ENCODE measurements around the gene FAM50A.
"Not testable (repeated sequence)": the region's sequence is repeated elsewhere in the genome, so short reads cannot be mapped to it uniquely, and the experiment has no call there.

Gene FAM50A

GRCh38 chrX:154443992-154444754 is at the start of gene FAM50A:
FAM50A (plus strand) TSS chrX:154444141; CDS start chrX:154444236, 95 bp downstream.
- H3K4me3 ChIP-seq (ENCODE audit: low read length): peak within 1 kb of the TSS; percentile 80; the same call in 1 of the 2 replicates
- no peak for TF ChIP-seq ZNF274 (IDR thresholded peaks at IDR 0.05; ENCODE audit: low read depth, low read length)

GRCh38 chrX:154396363-154396762 is 47.6 kb upstream of the FAM50A start:
- not testable (repeated sequence) for H3K4me3 ChIP-seq (ENCODE audit: low read length)

- peak overlapping the region; percentile 62; the same call in 1 of the 2 replicates for H3K4me3 ChIP-seq (ENCODE audit: low read length)
- no peak for TF ChIP-seq ZNF274 (IDR thresholded peaks at IDR 0.05; ENCODE audit: low read depth, low read length)
Measured at GRCh38 chrX:154396973-154397887, 46.7 kb upstream of the FAM50A start.

GRCh38 chrX:154397888-154398667 is 45.9 kb upstream of the FAM50A start, which contains the start of gene RPL10:
RPL10 (plus strand) TSS chrX:154398377; CDS start chrX:154398520, 143 bp downstream.
- TF ChIP-seq ZNF274 (IDR thresholded peaks at IDR 0.05; ENCODE audit: low read depth, low read length): no peak
- H3K4me3 ChIP-seq (ENCODE audit: low read length): peak within 1 kb of the TSS; percentile 73

- TF ChIP-seq ZNF274 (IDR thresholded peaks at IDR 0.05; ENCODE audit: low read depth, low read length): no peak
- H3K4me3 ChIP-seq (ENCODE audit: low read length): peak overlapping the region; percentile 73
Measured at GRCh38 chrX:154398668-154399526, 45.0 kb upstream of the FAM50A start.

- H3K4me3 ChIP-seq (ENCODE audit: low read length): peak overlapping the region; percentile 73
- no peak for TF ChIP-seq ZNF274 (IDR thresholded peaks at IDR 0.05; ENCODE audit: low read depth, low read length)
Measured at GRCh38 chrX:154399527-154400368, 44.2 kb upstream of the FAM50A start.

- not testable (repeated sequence) for H3K4me3 ChIP-seq (ENCODE audit: low read length)
Measured at GRCh38 chrX:154400369-154400817, 43.5 kb upstream of the FAM50A start.

- no peak for TF ChIP-seq ZNF274 (IDR thresholded peaks at IDR 0.05; ENCODE audit: low read depth, low read length)
- no peak overlapping the region for H3K4me3 ChIP-seq (ENCODE audit: low read length)
Measured at GRCh38 chrX:154401045-154401799, 42.7 kb upstream of the FAM50A start.

- TF ChIP-seq ZNF274 (IDR thresholded peaks at IDR 0.05; ENCODE audit: low read depth, low read length): no peak
- no peak overlapping the region for H3K4me3 ChIP-seq (ENCODE audit: low read length)
Measured at GRCh38 chrX:154401918-154402621, 41.9 kb upstream of the FAM50A start.

- H3K4me3 ChIP-seq (ENCODE audit: low read length): no peak overlapping the region
- no peak for TF ChIP-seq ZNF274 (IDR thresholded peaks at IDR 0.05; ENCODE audit: low read depth, low read length)
Measured at GRCh38 chrX:154402622-154403127, 41.3 kb upstream of the FAM50A start.

GRCh38 chrX:154403192-154403591 is 40.7 kb upstream of the FAM50A start:
- no peak overlapping the region for H3K4me3 ChIP-seq (ENCODE audit: low read length)
- TF ChIP-seq ZNF274 (IDR thresholded peaks at IDR 0.05; ENCODE audit: low read depth, low read length): no peak
